GM12874 (cell line): ENCODE results near the gene MESD.

Experiments used
- TF ChIP-seq, protein P1 (sequence below): IDR thresholded peaks from 2 replicates; pipeline ENCODE4 v1.5.1; 2011; ENCODE audit warnings: low read depth, mild to moderate bottlenecking, control low read depth, low read length, moderate library complexity; ENCODE audit not compliant: insufficient read depth

The MESD gene

GRCh38 chr15:80931721-80932512 lies 57.7 kb downstream of the MESD start:
- TF ChIP-seq, protein P1, sequence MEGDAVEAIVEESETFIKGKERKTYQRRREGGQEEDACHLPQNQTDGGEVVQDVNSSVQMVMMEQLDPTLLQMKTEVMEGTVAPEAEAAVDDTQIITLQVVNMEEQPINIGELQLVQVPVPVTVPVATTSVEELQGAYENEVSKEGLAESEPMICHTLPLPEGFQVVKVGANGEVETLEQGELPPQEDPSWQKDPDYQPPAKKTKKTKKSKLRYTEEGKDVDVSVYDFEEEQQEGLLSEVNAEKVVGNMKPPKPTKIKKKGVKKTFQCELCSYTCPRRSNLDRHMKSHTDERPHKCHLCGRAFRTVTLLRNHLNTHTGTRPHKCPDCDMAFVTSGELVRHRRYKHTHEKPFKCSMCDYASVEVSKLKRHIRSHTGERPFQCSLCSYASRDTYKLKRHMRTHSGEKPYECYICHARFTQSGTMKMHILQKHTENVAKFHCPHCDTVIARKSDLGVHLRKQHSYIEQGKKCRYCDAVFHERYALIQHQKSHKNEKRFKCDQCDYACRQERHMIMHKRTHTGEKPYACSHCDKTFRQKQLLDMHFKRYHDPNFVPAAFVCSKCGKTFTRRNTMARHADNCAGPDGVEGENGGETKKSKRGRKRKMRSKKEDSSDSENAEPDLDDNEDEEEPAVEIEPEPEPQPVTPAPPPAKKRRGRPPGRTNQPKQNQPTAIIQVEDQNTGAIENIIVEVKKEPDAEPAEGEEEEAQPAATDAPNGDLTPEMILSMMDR: no peak

DNA sequence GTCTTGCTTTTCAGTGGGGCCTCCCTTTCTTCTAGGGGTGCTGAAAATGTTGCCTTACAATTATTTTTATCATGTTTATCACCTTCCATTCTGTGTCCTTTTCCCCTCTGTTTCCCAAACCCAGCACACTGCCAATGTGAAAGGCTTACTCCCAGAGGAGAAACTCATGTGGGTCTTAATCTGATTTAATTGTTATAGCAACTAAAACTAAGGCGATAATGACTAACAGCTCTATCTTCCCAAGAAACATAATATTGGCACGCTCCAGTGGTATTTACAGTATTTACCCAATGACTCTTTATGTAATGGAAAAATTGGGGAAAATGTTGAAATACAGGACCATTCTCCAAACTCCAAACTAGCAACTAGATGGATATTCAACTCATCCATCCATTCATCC lies 58.4 kb downstream of the MESD start:
- TF ChIP-seq, protein P1: no peak

DNA sequence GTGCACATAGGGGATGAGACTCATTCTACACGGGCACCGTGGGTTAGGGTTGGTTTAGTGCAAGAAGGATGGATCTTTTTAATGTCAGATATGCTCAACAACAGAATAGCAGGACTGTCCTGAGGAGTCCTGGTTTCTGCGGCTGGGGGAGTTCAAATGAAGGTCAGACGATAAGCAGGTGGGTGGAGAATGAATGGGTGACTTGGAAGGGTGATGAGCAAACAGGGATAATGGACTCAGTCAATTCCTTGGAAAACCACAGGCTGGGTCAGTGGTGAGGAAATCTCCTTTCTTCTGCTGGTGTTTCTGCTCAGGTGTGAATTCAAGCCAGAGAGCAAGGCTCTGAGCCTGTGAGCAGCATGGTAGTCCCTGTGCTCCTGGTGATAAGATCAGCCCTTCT lies 59.9 kb downstream of the MESD start:
- TF ChIP-seq, protein P1: no peak

GRCh38 chr15:80929225-80929624 lies 60.4 kb downstream of the MESD start:
- TF ChIP-seq, protein P1: no peak

DNA sequence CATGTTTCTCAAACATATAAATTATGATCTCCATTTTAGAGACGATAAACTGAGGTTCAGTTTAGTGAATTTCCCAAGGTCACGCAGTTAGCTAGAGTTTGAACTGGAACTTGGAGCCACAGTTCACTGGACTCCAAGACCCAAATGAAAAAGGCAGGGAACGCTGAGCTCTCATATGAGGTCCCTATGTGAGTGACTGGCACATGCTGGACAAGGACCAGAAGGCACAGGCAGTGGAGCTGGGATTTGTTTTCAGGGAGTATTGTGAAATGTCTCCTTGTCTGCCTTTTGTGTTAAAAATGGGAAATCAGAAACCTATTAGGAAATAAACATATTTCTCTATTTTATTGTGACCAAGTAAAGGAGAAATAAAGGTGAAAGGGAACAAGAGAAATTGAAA lies 63.5 kb downstream of the MESD start:
- TF ChIP-seq, protein P1: no peak

DNA sequence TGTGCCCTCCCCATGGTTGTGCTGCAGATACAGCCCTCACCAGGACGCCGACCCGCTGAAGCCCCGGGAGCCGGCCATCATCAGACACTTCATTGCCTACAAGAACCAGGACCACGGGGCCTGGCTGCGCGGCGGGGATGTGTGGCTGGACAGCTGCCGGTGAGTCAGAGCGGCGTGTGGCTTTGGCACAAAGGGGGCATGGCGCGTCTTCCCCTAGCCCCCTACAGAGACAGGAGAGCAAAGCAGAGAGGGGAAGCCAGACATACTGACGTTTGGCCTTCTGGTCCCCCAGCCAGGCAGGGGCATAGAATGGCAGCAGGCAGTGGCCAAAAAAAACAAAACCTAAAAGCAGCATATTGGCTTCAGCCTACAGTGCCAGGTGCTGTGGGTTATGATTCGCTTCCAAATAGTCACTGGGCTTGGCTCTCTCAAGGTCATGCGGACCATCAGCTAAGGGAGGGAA lies 64.0 kb downstream of the MESD start:
- TF ChIP-seq, protein P1: no peak

DNA sequence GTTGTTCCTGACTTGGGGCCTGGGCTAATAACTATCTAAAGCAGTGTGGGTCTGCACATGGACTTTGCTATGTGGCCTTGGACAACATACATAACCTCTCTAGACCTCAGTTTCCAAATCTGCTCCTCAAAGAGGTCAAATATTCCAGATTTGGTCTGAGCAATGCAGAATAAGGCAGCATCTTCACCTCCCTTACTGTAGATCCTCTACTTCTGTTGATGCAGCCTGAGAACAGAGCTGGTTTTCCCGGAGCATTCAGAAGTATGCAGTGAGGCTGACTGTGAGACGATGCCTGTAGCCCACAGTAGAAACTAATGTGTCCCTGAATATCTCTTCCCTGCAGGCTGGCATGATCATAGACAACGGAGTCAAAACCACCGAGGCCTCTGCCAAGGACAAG lies 65.3 kb downstream of the MESD start:
- TF ChIP-seq, protein P1: no peak
